Measurements from ENCODE around the gene PKDCC. TPM values are rescaled to one million over a fixed set of nuclear protein-coding genes. Genes with fewer than 3 reads are reported as not detected.

The PKDCC gene
- total RNA-seq, 4 donors from 2014 or later = 2.5 to 8.5 (median 6.2) TPM

DNA sequence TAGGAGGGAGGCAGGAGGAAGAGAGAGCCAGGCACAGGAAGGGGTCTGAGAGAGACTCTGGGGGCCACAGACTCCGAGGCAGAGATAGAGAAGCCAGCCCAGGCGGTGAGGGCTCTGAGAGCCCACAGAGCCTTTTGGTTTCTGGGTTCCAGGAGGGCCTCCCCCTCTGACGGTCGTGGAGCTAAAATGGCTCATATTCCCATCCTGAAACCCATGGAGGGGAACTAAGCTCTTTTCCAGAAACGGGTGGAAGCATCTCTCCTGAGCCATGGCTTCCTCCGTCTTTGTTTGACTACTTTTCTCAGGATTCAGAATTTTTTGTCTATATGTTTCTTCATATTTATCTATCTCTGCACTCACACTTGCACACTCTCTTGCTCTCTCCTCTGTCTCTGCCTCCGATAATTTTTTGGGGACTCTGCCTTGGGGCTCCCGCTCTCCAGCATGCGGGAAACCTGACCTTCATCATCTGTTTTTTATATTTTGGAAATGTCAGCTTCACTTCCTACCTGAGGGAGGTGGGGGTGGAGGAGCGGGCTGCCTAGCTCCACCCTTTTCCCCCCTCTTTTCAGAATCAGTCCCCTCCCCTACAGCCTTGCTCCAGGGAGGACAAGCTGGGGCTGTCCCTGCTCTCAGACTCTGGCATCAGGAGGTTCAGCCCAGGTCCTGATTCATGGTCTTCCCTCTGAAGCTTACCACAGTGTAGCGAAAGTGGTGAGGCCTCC, 5.0 kb upstream of the PKDCC start:
- 77% methylated on average over 11 of the region's 11 CpGs for WGBS
- H3K4me3 ChIP-seq = no peak overlapping the region

DNA sequence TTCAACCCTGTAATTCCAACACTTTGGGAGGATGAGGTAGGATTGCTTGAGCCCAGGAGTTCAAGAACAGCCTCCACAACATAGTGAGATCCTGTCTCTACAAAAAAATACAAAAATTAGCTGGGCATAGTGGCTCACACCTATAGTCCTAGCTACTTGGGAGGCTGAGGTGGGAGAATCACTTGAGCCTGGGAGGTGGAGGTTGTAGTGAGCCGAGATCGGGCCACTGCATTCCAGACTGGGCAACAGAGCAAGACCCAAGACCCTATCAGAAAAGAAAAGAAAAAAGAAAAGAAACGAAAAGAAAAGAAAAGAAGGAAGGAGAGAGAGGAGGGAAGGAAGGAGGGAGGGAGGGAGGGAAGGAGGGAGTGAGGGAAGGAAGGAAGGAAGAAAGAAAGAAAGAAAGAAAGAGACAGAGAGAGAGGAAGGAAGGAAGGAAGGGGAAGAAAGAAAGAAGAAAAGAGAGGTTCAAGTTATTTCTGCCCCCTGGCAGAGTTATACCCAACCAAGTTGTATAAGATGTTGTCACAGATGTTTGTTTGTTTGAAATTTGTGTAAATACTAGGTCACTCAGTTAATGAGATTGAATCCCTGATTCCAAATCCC, 3.9 kb upstream of the PKDCC start:
- peaks cover 12% of the 10 kb centered on the region for H3K27me3 ChIP-seq
- no peaks in the 10 kb centered on the region for H3K9me3 ChIP-seq
- no peak for DNase-seq (ENCODE audit: low spot score in 2 of 2)
- H3K27ac ChIP-seq = no peak overlapping the region
- no peak for TF ChIP-seq POLR2A (IDR thresholded peaks at IDR 0.05)
- no peak for TF ChIP-seq EP300 (IDR thresholded peaks at IDR 0.05)
- TF ChIP-seq POLR2AphosphoS5 (IDR thresholded peaks at IDR 0.05) = no peak
- TF ChIP-seq, protein P1, sequence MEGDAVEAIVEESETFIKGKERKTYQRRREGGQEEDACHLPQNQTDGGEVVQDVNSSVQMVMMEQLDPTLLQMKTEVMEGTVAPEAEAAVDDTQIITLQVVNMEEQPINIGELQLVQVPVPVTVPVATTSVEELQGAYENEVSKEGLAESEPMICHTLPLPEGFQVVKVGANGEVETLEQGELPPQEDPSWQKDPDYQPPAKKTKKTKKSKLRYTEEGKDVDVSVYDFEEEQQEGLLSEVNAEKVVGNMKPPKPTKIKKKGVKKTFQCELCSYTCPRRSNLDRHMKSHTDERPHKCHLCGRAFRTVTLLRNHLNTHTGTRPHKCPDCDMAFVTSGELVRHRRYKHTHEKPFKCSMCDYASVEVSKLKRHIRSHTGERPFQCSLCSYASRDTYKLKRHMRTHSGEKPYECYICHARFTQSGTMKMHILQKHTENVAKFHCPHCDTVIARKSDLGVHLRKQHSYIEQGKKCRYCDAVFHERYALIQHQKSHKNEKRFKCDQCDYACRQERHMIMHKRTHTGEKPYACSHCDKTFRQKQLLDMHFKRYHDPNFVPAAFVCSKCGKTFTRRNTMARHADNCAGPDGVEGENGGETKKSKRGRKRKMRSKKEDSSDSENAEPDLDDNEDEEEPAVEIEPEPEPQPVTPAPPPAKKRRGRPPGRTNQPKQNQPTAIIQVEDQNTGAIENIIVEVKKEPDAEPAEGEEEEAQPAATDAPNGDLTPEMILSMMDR (IDR thresholded peaks at IDR 0.05) = no peak
- WGBS = 90% methylated on average over 3 of the region's 3 CpGs
- no peaks in the 10 kb centered on the region for H3K36me3 ChIP-seq
- H3K4me3 ChIP-seq = no peak overlapping the region
- H3K4me1 ChIP-seq = peaks cover 21% of the 10 kb centered on the region

More for the DNA sequence above, 5.0 kb upstream of the PKDCC start:
- Histone ChIP-seq H3K9me3 (no peaks in the 10 kb centered on the region), H3K4me1 (peaks cover 16% of the 10 kb centered on the region), H3K27me3 (peaks cover 7% of the 10 kb centered on the region), H3K27ac (no peak overlapping the region), H3K36me3 (no peaks in the 10 kb centered on the region)
- no peak for TF ChIP-seq EP300 (IDR thresholded peaks at IDR 0.05)
- TF ChIP-seq POLR2AphosphoS5 (IDR thresholded peaks at IDR 0.05) = no peak
- DNase-seq (ENCODE audit: low spot score in 2 of 2) = no peak

DNA sequence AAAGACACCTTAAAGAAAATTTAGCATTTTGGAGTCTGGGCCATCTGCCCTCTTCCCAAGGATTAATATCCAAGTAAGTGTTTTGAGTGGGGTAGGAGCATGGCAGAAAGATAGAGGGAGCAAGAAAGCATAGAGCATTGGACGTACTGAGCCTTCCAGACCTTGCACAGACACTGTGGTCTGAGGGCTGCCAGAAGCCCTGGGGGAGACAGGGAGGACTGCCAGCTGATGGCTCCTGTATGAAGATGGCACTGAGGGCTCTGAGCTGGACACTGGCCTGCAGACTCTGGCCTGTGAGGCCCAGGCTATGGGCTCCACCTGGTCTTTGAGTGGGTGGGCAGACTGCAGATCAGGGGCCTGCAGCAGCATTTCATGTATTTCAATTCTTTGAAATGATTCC, 2.9 kb upstream of the PKDCC start:
- DNase-seq (ENCODE audit: low spot score in 2 of 2) = no peak
- Histone ChIP-seq H3K9me3 (no peaks in the 10 kb centered on the region), H3K27ac (no peak overlapping the region), H3K27me3 (peaks cover 20% of the 10 kb centered on the region), H3K4me1 (peaks cover 24% of the 10 kb centered on the region), H3K36me3 (no peaks in the 10 kb centered on the region), H3K4me3 (no peak overlapping the region)
- TF ChIP-seq, protein P1 (IDR thresholded peaks at IDR 0.05) = no peak
- no peak for TF ChIP-seq EP300 (IDR thresholded peaks at IDR 0.05)
- WGBS = 45% methylated on average over 1 of the region's 1 CpG

DNA sequence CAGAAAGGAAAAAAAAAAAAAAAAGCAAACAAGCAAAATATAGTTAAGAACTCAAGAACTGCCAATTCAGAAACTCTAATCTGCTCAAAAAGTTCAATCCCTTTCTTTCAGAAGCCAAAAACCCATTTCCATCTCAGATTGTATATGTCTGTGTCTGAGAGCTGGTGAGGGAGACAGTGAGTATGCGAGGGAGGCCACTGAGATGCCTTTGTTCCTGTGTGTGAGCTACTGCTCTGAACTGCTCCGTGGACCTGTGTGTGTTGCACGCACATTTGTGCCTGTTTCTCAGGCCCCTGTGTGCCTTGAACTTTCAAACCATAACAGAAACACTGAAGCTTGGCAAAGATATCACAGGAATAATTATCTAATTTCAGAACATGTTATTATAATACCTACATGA, 2.5 kb upstream of the PKDCC start:
- H3K27me3 ChIP-seq = peaks cover 21% of the 10 kb centered on the region

DNA sequence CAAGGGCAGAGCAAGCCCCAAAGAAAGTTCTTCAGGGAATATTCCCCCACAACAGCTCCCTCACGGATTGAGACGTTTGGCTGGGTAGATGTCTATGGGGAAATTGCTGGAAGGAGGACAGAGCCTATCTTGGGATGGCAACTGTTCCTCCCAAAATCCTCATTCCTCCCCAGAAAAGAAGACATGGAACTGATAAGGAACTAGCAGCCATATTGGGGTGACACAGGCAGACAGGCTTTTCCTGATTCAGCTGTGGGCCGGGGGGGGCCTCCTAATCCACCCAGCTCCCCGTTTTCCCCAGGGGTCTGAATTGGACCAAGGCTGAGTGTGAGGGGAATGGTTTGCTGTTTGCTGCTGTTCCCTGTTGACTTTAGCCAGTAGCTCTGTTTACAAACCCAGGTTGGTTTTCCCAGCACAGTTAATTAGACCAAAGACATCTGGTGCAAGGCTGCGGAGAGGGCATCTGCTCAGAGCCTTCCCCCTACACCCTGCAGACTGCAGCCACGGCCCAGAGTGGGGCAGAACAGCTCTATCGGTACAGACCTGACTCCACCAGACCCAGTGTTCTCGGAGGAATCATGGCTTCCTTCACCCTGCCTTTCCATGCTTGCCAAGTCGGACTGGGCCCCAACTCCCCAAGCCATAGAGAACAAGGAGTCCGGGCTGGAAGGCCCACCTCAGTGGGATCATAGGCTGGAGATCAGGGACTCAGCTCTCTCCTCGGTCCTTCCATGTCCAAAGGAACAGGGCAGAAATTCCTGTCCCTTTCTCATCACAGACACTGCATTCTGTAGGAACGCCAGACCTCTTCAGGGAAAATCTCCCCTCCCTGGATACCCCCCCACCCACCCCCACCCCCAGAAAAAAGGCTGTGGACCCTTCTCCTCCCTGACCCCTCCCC, 1.7 kb upstream of the PKDCC start:
- no peak overlapping the region for H3K27ac ChIP-seq
- no peak for DNase-seq (ENCODE audit: low spot score in 2 of 2)
- TF ChIP-seq POLR2AphosphoS5 (IDR thresholded peaks at IDR 0.05) (no peak), POLR2A (IDR thresholded peaks at IDR 0.05) (no peak), EP300 (IDR thresholded peaks at IDR 0.05) (no peak)
- TF ChIP-seq, protein P1 (IDR thresholded peaks at IDR 0.05) = no peak
- peaks cover 25% of the 10 kb centered on the region for H3K4me1 ChIP-seq
- peaks cover 21% of the 10 kb centered on the region for H3K27me3 ChIP-seq
- no peak overlapping the region for H3K4me3 ChIP-seq
- H3K36me3 ChIP-seq = no peaks in the 10 kb centered on the region
- no peaks in the 10 kb centered on the region for H3K9me3 ChIP-seq
- WGBS = 62% methylated on average over 7 of the region's 12 CpGs

More for the DNA sequence above, 2.5 kb upstream of the PKDCC start:
- Histone ChIP-seq H3K27ac (no peak overlapping the region), H3K36me3 (no peaks in the 10 kb centered on the region), H3K4me1 (peaks cover 24% of the 10 kb centered on the region), H3K9me3 (no peaks in the 10 kb centered on the region), H3K4me3 (no peak overlapping the region)
- TF ChIP-seq EP300 (IDR thresholded peaks at IDR 0.05) = no peak
- TF ChIP-seq, protein P1 (IDR thresholded peaks at IDR 0.05) = no peak
- no peak for TF ChIP-seq POLR2AphosphoS5 (IDR thresholded peaks at IDR 0.05)
- TF ChIP-seq POLR2A (IDR thresholded peaks at IDR 0.05) = no peak
- DNase-seq (ENCODE audit: low spot score in 2 of 2) = no peak
- 76% methylated on average over 3 of the region's 3 CpGs for WGBS

Data from suprapubic skin (tissue), 4 donors.